H1 (cell line): ENCODE results near the gene TTYH2. TPM values are rescaled to one million over a fixed set of nuclear protein-coding genes. Genes with fewer than 3 reads are reported as not detected.

Source experiments
- ZNF274 ChIP-seq: IDR thresholded peaks from 2 replicates; pipeline ENCODE4 v1.7.0; 2012; ENCODE audit warnings: low read length, borderline replicate concordance; ENCODE audit errors: extremely low read depth
- polyA plus RNA-seq, 7 experiments: library from polyadenylated mRNA; depleted of rRNA in 3 of 7; stranded (reverse) in 5 of 7; unstranded in 2 of 7; fragments of >200 nt in 5 of 7; fragments of 200-250 nt in 2 of 7; gene quantifications; 1 replicate in 5 of 7; 2 replicates in 1 of 7; 4 replicates in 1 of 7; pipeline versions ENCODE4 v1.2.1 to v1.2.3, GENCODE V29; 2011 to 2013; ENCODE audit warnings: missing spikeins in 2 of 7, mixed read lengths in 2 of 7
- total RNA-seq: library from RNA; stranded (reverse); fragmentation: NEBNext Ultra II Directional; extraction: Animal tissue kit (Norgen Biotek cat#: 25700); gene quantifications from 2 replicates; pipeline ENCODE4 v1.2.1, GENCODE V29; 2021

TTYH2 gene
- total and polyA plus RNA-seq, 2 of the 8 experiments (the other 6 are each of a cell fraction or from before 2014, with no cell fraction given) = 3.2 to 9.2 TPM

- TF ChIP-seq ZNF274 = no peak
Measured at GRCh38 chr17:74296548-74296936, 83.2 kb downstream of the TTYH2 start (continued).
